ENCODE measurements around the gene STC2.
A peak's percentile ranks its signal among the peaks of the same experiment; 100 is the strongest.

STC2 gene

DNA sequence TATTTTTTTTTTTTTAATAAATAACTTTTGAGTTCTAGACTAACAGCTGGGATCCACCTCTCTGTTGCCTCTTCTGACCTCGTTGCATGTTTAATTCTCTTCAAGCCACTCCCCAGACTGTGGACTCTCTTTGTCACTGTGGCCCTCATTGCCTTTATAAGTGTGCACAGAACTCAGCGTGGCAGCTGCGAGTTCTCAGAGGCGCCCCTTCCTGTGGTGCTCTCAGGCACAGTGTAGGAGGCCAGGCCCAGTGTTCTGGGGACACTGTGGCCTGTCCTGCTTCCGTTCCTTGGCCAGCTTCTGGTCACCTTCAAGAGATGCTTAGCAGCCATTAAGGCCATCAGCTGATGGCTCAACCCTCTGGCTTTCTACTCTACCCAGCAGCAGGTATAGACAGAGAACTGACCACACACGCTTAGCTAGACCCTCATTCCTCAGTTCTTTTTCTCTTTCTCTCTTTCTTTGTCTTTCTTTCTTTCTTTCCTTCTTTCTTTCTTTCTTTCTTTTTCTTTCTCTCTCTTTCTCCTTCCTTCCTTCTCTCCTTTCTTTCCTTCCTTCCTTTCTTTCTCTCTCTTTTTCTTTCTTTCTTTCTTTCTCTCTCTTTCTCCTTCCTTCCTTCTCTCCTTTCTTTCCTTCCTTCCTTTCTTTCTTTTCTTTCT, 27.7 kb downstream of the STC2 start:
- Histone ChIP-seq H3K4me1 (ENCODE audit: control insufficient read depth, insufficient read depth, low read length) (peaks cover 34% of the 10 kb centered on the region), H3K27me3 (ENCODE audit: control insufficient read depth, insufficient read depth, low read length) (no peaks in the 10 kb centered on the region), H3K9me3 (ENCODE audit: control insufficient read depth, insufficient read depth, low read length) (no peaks in the 10 kb centered on the region), H3K36me3 (ENCODE audit: control insufficient read depth, insufficient read depth, low read length) (no peaks in the 10 kb centered on the region), H3K4me3 (ENCODE audit: low read depth, low read length) (no peak overlapping the region), H3K9ac (ENCODE audit: low read depth, low read length) (no peak overlapping the region), H3K27ac (ENCODE audit: low read depth, low read length) (no peak overlapping the region)

GRCh38 chr5:173299820-173300219, 28.4 kb downstream of the STC2 start:
- Histone ChIP-seq H3K36me3 (ENCODE audit: control insufficient read depth, insufficient read depth, low read length) (no peaks in the 10 kb centered on the region), H3K9ac (ENCODE audit: low read depth, low read length) (no peak overlapping the region), H3K9me3 (ENCODE audit: control insufficient read depth, insufficient read depth, low read length) (no peaks in the 10 kb centered on the region), H3K27ac (ENCODE audit: low read depth, low read length) (no peak overlapping the region), H3K27me3 (ENCODE audit: control insufficient read depth, insufficient read depth, low read length) (no peaks in the 10 kb centered on the region), H3K4me1 (ENCODE audit: control insufficient read depth, insufficient read depth, low read length) (peaks cover 32% of the 10 kb centered on the region), H3K4me3 (ENCODE audit: low read depth, low read length) (no peak overlapping the region)

DNA sequence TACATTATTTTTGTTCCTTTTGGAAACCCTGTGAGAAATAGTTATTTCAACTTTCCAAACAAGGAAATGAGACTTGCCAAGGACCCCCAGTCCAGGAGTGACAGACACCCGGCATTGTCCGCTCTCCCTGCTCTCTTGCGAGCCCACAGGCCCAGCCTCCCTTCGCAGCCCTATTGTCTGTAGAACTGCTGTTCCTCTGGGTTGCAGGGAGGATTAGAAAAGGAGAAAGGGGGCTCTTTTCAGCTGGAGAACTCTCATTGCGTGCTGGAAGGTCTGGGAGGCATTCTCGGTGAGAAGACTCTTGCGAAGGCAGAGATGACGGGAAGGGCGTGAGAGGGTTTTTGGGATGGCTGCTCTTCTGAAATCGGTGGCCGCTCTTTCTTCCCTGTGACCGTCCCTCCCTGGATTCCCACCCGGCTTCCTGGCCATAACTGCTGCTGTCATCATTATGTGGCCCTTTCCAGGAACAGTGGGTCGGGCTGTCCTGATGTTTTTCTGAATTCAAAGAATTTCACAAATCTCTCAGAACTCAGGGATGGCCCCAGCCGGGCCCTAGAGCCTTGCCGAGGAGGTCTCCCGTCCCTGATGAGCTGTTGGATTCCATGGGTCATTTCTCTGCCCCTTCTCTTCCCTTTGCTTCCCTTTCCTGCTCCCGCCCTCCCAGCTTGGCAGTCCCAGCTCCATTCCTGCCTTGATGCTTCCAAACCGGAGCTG, 29.8 kb downstream of the STC2 start:
- no peak overlapping the region for H3K27ac ChIP-seq (ENCODE audit: low read depth, low read length)
- H3K27me3 ChIP-seq (ENCODE audit: control insufficient read depth, insufficient read depth, low read length): peaks cover 11% of the 10 kb centered on the region
- H3K9me3 ChIP-seq (ENCODE audit: control insufficient read depth, insufficient read depth, low read length): no peaks in the 10 kb centered on the region
- peaks cover 25% of the 10 kb centered on the region for H3K4me1 ChIP-seq (ENCODE audit: control insufficient read depth, insufficient read depth, low read length)
- H3K9ac ChIP-seq (ENCODE audit: low read depth, low read length): no peak overlapping the region
- H3K36me3 ChIP-seq (ENCODE audit: control insufficient read depth, insufficient read depth, low read length): no peaks in the 10 kb centered on the region
- H3K4me3 ChIP-seq (ENCODE audit: low read depth, low read length): no peak overlapping the region

GRCh38 chr5:173297813-173298212, 30.4 kb downstream of the STC2 start:
- Histone ChIP-seq H3K27ac (ENCODE audit: low read depth, low read length) (no peak overlapping the region), H3K4me1 (ENCODE audit: control insufficient read depth, insufficient read depth, low read length) (peaks cover 19% of the 10 kb centered on the region), H3K9ac (ENCODE audit: low read depth, low read length) (no peak overlapping the region), H3K27me3 (ENCODE audit: control insufficient read depth, insufficient read depth, low read length) (peaks cover 15% of the 10 kb centered on the region), H3K4me3 (ENCODE audit: low read depth, low read length) (no peak overlapping the region), H3K36me3 (ENCODE audit: control insufficient read depth, insufficient read depth, low read length) (no peaks in the 10 kb centered on the region), H3K9me3 (ENCODE audit: control insufficient read depth, insufficient read depth, low read length) (no peaks in the 10 kb centered on the region)

- Histone ChIP-seq H3K4me3 (ENCODE audit: low read depth, low read length) (no peak overlapping the region), H3K4me1 (ENCODE audit: control insufficient read depth, insufficient read depth, low read length) (peaks cover 17% of the 10 kb centered on the region), H3K27me3 (ENCODE audit: control insufficient read depth, insufficient read depth, low read length) (peaks cover 15% of the 10 kb centered on the region), H3K36me3 (ENCODE audit: control insufficient read depth, insufficient read depth, low read length) (no peaks in the 10 kb centered on the region), H3K9me3 (ENCODE audit: control insufficient read depth, insufficient read depth, low read length) (no peaks in the 10 kb centered on the region), H3K9ac (ENCODE audit: low read depth, low read length) (no peak overlapping the region), H3K27ac (ENCODE audit: low read depth, low read length) (no peak overlapping the region)
Measured at GRCh38 chr5:173296737-173297676, 31.2 kb downstream of the STC2 start.

- no peak overlapping the region for H3K4me3 ChIP-seq (ENCODE audit: low read depth, low read length)
- H3K27ac ChIP-seq (ENCODE audit: low read depth, low read length): no peak overlapping the region
- no peaks in the 10 kb centered on the region for H3K36me3 ChIP-seq (ENCODE audit: control insufficient read depth, insufficient read depth, low read length)
- H3K9me3 ChIP-seq (ENCODE audit: control insufficient read depth, insufficient read depth, low read length): no peaks in the 10 kb centered on the region
- H3K27me3 ChIP-seq (ENCODE audit: control insufficient read depth, insufficient read depth, low read length): peaks cover 15% of the 10 kb centered on the region
- peaks cover 18% of the 10 kb centered on the region for H3K4me1 ChIP-seq (ENCODE audit: control insufficient read depth, insufficient read depth, low read length)
- H3K9ac ChIP-seq (ENCODE audit: low read depth, low read length): no peak overlapping the region
Measured at GRCh38 chr5:173295796-173296195, 32.4 kb downstream of the STC2 start.

GRCh38 chr5:173294673-173295320, 33.4 kb downstream of the STC2 start:
- Histone ChIP-seq H3K27ac (ENCODE audit: low read depth, low read length) (no peak overlapping the region), H3K9me3 (ENCODE audit: control insufficient read depth, insufficient read depth, low read length) (no peaks in the 10 kb centered on the region), H3K4me1 (ENCODE audit: control insufficient read depth, insufficient read depth, low read length) (peaks cover 18% of the 10 kb centered on the region), H3K4me3 (ENCODE audit: low read depth, low read length) (no peak overlapping the region), H3K9ac (ENCODE audit: low read depth, low read length) (no peak overlapping the region), H3K27me3 (ENCODE audit: control insufficient read depth, insufficient read depth, low read length) (peaks cover 15% of the 10 kb centered on the region), H3K36me3 (ENCODE audit: control insufficient read depth, insufficient read depth, low read length) (no peaks in the 10 kb centered on the region)

DNA sequence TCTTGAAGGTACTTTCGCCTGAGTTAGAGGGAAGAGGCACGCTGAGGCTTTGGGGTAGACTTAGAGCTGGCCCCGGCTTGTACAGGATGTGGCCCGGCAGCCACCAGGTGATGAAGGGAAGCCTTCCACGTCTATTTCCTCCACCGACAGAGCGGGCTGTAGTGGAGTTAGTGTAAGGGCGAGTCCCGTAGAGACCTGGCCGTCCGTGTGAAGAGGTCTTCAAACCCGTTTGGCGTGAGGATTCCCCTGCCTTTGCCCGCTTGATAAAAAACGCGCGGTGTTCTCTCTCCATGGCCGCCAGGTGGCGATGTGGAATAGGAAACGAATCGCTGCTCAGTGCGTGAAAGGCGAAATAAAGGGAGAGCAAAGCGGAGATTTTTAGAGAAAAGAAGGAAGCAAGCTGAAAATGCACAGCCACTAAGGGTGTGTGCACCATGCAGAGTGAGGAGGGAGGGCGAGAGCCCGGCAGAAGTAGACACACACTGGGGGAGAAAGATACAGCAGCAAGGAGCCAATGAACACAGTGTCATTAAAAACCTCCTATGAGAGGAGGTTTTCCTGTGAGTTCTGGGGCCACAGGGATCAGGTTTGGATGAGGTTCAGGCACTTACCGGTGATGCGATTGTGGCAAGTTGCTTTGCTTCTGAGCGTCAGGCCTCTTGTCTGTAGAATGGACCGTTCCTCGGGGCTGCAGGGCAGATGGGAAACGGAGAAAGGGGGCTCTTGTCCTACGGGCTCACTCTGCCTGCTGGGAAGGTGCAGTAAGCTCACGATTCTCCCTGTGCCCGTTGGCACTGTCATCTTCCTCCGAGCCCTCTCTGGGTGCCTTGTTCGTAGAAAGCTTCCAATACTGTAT, 34.2 kb downstream of the STC2 start:
- H3K9ac ChIP-seq (ENCODE audit: low read depth, low read length): no peak overlapping the region
- peaks cover 18% of the 10 kb centered on the region for H3K4me1 ChIP-seq (ENCODE audit: control insufficient read depth, insufficient read depth, low read length)
- H3K36me3 ChIP-seq (ENCODE audit: control insufficient read depth, insufficient read depth, low read length): no peaks in the 10 kb centered on the region
- no peaks in the 10 kb centered on the region for H3K9me3 ChIP-seq (ENCODE audit: control insufficient read depth, insufficient read depth, low read length)
- H3K27ac ChIP-seq (ENCODE audit: low read depth, low read length): no peak overlapping the region
- no peak overlapping the region for H3K4me3 ChIP-seq (ENCODE audit: low read depth, low read length)
- H3K27me3 ChIP-seq (ENCODE audit: control insufficient read depth, insufficient read depth, low read length): peaks cover 15% of the 10 kb centered on the region

GRCh38 chr5:173291722-173292658, 36.2 kb downstream of the STC2 start:
- no peaks in the 10 kb centered on the region for H3K36me3 ChIP-seq (ENCODE audit: control insufficient read depth, insufficient read depth, low read length)
- no peaks in the 10 kb centered on the region for H3K9me3 ChIP-seq (ENCODE audit: control insufficient read depth, insufficient read depth, low read length)
- H3K27ac ChIP-seq (ENCODE audit: low read depth, low read length): peak overlapping the region; percentile 88
- H3K4me1 ChIP-seq (ENCODE audit: control insufficient read depth, insufficient read depth, low read length): peaks cover 18% of the 10 kb centered on the region
- H3K4me3 ChIP-seq (ENCODE audit: low read depth, low read length): no peak overlapping the region
- H3K27me3 ChIP-seq (ENCODE audit: control insufficient read depth, insufficient read depth, low read length): peaks cover 15% of the 10 kb centered on the region
- H3K9ac ChIP-seq (ENCODE audit: low read depth, low read length): peak overlapping the region; percentile 52; the same call in 1 of the 2 replicates
